Measurements from ENCODE around the gene RNF225.

The RNF225 gene

DNA sequence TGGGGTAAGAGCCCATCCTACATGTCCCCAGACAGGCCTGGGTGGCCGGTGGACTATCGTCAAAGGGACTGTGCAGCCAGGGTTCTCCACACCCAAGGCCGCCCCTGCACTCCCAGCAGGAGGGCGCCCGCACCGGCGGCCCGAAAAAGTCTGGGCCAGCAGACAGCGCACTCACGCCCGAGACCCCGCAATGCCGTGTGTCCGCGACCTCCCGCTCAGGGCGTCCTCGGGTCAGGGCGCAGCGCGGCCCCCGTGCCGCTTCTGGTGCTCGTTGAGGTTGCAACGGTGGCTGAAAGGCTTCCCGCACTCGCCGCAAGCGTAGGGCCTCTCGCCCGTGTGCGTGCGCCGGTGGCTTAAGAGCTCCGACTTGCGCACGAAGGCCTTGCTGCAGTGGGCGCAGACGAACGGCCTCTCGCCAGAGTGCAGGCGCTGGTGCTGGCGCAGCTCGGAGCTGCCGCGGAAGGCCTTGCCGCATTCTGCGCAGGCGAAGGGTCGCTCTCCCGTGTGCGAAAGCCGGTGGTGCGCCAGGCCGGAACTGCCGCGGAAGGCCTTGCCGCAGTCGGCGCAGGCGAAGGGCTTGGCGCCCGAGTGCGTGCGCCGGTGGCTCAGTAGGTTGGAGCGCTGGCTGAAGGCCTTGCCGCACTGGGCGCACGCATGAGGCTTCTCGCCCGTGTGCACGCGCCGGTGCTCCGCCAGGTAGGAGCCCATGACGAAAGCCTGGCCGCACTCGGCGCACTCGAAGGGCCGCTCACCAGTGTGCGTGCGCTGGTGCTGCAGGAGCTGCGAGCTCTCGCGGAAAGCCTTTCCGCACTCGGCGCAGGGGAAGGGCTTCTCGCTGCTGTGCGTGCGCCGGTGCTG, 39.3 kb upstream of the RNF225 start:
- no peak overlapping the region for H3K4me3 ChIP-seq (ENCODE audit: control insufficient read depth, low read depth, low read length)
- TF ChIP-seq, protein P1, sequence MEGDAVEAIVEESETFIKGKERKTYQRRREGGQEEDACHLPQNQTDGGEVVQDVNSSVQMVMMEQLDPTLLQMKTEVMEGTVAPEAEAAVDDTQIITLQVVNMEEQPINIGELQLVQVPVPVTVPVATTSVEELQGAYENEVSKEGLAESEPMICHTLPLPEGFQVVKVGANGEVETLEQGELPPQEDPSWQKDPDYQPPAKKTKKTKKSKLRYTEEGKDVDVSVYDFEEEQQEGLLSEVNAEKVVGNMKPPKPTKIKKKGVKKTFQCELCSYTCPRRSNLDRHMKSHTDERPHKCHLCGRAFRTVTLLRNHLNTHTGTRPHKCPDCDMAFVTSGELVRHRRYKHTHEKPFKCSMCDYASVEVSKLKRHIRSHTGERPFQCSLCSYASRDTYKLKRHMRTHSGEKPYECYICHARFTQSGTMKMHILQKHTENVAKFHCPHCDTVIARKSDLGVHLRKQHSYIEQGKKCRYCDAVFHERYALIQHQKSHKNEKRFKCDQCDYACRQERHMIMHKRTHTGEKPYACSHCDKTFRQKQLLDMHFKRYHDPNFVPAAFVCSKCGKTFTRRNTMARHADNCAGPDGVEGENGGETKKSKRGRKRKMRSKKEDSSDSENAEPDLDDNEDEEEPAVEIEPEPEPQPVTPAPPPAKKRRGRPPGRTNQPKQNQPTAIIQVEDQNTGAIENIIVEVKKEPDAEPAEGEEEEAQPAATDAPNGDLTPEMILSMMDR (conservative IDR thresholded peaks at IDR 0.05; ENCODE audit: control insufficient read depth, insufficient read depth, low read depth, low read length): no peak
- DNase-seq (ENCODE audit: low read depth): peak; percentile 35

DNA sequence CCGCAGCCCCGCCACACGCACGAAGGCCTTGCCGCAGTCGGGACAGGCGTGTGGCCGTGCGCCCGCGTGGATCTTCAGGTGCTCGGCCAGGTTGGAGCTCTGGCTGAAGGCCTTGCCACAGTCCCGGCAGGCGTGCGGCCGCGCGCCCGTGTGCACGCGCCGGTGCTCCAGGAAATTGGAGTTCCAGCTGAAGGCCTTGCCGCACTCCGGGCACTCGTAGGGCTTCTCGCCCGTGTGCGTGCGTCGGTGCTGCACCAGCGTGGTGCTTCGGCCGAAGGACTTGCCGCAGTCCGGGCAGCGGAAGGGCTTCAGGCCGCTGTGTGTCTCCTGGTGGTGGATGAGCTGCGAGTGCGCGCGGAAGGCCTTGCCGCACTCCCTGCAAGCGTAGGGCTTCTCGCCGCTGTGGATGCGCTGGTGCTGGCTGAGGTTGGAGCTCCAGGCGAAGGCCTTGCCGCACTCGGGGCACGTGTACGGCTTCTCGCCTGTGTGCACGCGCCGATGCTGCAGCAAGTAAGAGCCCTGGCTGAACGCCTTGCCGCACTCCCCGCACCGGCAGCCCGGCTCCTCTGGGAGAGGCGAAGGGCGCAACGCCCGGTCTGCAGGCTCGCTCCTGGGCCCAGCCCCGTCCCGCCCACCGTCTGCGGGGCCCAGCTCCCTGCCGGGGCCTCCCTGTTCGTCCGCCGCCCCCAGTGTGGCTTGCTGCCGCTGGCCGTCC, 38.5 kb upstream of the RNF225 start:
- peak; percentile 26 for DNase-seq (ENCODE audit: low read depth)
- TF ChIP-seq, protein P1 (conservative IDR thresholded peaks at IDR 0.05; ENCODE audit: control insufficient read depth, insufficient read depth, low read depth, low read length): no peak
- no peak overlapping the region for H3K4me3 ChIP-seq (ENCODE audit: control insufficient read depth, low read depth, low read length)

DNA sequence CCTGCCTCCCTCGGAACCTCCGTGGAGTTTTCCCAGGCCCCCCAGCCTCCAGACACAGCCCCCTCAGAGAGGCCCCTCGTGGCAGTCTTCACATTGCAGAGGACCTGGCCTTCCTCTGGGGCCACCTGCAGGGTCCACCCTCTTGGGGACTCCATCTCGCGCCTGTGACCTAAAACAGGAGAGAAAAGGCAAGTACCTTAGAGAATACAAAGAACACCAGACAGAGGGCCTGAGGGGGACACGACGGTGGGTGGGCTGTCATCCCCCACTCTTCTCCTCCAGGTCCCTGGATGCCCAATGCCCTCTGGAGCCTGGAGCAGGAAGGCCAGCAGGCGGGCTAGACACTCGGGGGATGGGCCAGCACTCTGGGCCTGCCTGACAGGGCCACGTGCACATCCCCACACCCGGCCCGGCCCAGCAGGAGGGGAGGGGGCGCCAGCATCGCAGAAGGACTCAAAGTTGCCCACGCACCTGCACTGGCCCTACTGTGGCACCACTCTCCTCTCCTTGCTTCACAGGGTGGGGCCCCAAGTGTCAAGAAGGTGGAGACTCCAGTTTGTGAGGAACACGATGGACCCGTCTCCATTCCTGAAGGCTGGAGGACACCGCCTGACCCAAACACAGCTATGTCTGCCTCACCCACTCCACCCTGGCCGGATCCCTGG, 37.8 kb upstream of the RNF225 start:
- H3K4me3 ChIP-seq (ENCODE audit: control insufficient read depth, low read depth, low read length): no peak overlapping the region
- no peak for DNase-seq (ENCODE audit: low read depth)
- TF ChIP-seq, protein P1 (conservative IDR thresholded peaks at IDR 0.05; ENCODE audit: control insufficient read depth, insufficient read depth, low read depth, low read length): no peak

DNA sequence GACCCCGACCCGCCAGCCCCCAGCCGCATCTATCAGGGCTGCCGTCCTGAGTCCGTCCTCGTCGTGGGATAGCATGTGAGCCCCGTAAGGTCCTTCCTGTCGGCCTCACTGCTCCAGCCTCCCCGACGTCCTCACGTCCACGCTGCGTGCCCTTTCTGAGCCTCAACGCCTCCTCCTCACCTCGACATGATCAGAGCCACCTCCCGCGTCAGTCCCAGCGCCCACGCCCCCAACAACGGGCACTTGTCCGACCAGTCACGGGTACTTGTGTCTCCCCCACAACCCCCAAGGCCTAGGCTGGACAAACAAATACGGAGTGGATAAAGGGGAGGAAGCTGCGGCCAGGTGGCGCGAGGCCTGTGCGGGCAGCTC, 33.6 kb upstream of the RNF225 start:
- peak; percentile 54 for DNase-seq (ENCODE audit: low read depth)
- TF ChIP-seq, protein P1 (conservative IDR thresholded peaks at IDR 0.05; ENCODE audit: control insufficient read depth, insufficient read depth, low read depth, low read length): no peak
- peak overlapping the region; percentile 60 for H3K4me3 ChIP-seq (ENCODE audit: control insufficient read depth, low read depth, low read length)

DNA sequence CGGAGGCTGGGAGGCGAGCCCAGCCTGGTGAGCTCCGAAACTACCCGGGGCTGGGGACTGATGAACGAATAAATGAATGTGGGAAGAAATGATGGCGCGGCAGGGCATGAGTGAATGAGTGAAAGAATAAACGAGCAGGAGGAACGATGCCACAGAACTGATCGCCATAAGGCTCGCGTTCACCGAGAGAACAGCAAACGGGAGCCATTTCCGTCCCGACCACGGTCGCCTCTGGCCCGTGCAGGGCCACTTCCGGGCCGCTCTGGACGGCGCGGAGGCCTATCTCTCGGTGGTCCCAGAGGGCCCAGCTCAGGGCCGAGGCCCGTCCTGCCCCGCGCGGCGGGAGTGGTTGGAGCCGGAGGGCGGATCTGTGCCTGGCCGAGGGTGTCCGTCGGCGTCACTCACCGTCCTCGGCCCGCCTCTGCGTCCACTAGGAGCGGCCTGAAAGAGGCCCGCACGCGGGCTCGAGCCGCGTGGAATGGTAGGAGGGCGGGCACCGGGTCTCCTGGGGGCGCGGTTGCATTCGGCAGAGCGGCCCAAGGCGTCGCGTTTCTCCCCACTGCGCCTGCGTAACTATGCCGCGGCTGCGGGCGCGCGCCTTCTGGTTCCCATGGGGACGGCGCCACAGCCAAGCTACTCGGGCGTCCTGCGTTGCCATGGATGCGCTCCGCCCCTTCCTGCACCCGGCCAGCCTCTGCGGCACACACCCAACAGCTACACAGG, 33.0 kb upstream of the RNF225 start, which contains the start of gene ZNF497:
ZNF497 (minus strand) TSS at position 480 of the 723 bp plus-strand sequence. CDS start 5,116 bp downstream, outside the sequence.
- peak within 1 kb of the TSS; percentile 60 for H3K4me3 ChIP-seq (ENCODE audit: control insufficient read depth, low read depth, low read length)
- peak; percentile 94 for DNase-seq (ENCODE audit: low read depth)
- TF ChIP-seq, protein P1 (conservative IDR thresholded peaks at IDR 0.05; ENCODE audit: control insufficient read depth, insufficient read depth, low read depth, low read length): no peak

DNA sequence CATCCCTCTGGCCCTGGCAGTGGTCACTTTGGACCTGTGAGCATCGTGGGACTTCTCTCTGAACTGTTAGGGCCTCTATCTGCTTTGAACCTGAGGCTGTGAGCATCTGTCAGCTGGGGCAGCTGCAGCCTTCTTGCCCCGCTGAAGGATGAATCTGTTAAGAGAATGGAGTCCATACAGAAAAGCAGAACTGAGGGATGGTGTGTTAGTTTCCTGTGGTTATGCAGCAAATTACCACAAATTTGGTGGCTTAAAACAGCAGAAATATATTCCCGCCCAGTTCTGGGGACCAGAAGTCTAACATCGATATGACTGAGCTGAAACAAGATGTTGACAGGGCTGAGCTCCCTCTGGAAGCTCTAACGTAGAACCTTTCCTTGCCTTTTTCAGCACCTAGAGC, 31.3 kb upstream of the RNF225 start:
- no peak for DNase-seq (ENCODE audit: low read depth)
- TF ChIP-seq, protein P1 (conservative IDR thresholded peaks at IDR 0.05; ENCODE audit: control insufficient read depth, insufficient read depth, low read depth, low read length): no peak
- no peak overlapping the region for H3K4me3 ChIP-seq (ENCODE audit: control insufficient read depth, low read depth, low read length)
